GM12878 (cell line): ENCODE data around the gene PDZD2.

Experiments used
- ESRRA ChIP-seq: IDR thresholded peaks from 2 replicates; pipeline ENCODE4 v1.6.1; 2012; ENCODE audit warnings: mild to moderate bottlenecking, low read length, improper control_type of control experiment
- IRF4 ChIP-seq: IDR thresholded peaks from 2 replicates; pipeline ENCODE4 v1.6.1; 2011; ENCODE audit warnings: low read depth, low read length
- JUND ChIP-seq: IDR thresholded peaks from 2 replicates; pipeline ENCODE4 v1.6.1; 2012; ENCODE audit warnings: low read depth, mild to moderate bottlenecking, low read length, improper control_type of control experiment, moderate library complexity
- KDM1A ChIP-seq: fragments of 200-600 bp; sonication (generic); IDR thresholded peaks from 2 replicates; pipeline ENCODE4 v1.6.1; 2016; ENCODE audit warnings: borderline replicate concordance
- MEF2B ChIP-seq: fragments of 450-650 bp; IDR thresholded peaks from 2 replicates; pipeline ENCODE4 v1.6.1; 2018; ENCODE audit warnings: mild to moderate bottlenecking, moderate library complexity; ENCODE audit not compliant: partially characterized antibody, poor library complexity, severe bottlenecking
- NR2C2 ChIP-seq: IDR thresholded peaks from 2 replicates; pipeline ENCODE4 v1.6.1; 2011; ENCODE audit warnings: borderline replicate concordance, low read depth; ENCODE audit not compliant: control insufficient read depth, insufficient read length
- POLR2A ChIP-seq: IDR thresholded peaks from 2 replicates; pipeline ENCODE4 v1.6.1; 2011; ENCODE audit warnings: low read depth, mild to moderate bottlenecking, low read length
- STAT3 ChIP-seq: IDR thresholded peaks from 2 replicates; pipeline ENCODE4 v1.6.1; 2011; ENCODE audit warnings: low read depth, low read length, improper control_type of control experiment
- TBL1XR1 ChIP-seq: IDR thresholded peaks from 2 replicates; pipeline ENCODE4 v1.6.1; 2012; ENCODE audit warnings: low read depth, low read length, improper control_type of control experiment
- USF2 ChIP-seq: IDR thresholded peaks from 2 replicates; pipeline ENCODE4 v1.6.1; 2011; ENCODE audit warnings: low read depth, low read length, improper control_type of control experiment, borderline replicate concordance

GRCh38 chr5:31853398-31854135 is 214.6 kb downstream of the PDZD2 start:
- no peak for TF ChIP-seq POLR2A
- no peak for TF ChIP-seq ESRRA
- TF ChIP-seq MEF2B, result no peak
- no peak for TF ChIP-seq IRF4
- TF ChIP-seq KDM1A, result no peak
- TF ChIP-seq USF2, result no peak
- no peak for TF ChIP-seq JUND
- TF ChIP-seq STAT3, result no peak
- TF ChIP-seq TBL1XR1, result no peak
- TF ChIP-seq NR2C2, result no peak
